Natural killer cell (primary cell): Measurements from ENCODE around the gene GEMIN4. TPM values are rescaled to one million over a fixed set of nuclear protein-coding genes. Genes with fewer than 3 reads are reported as not detected.
"Not testable (repeated sequence)": the region's sequence is repeated elsewhere in the genome, so short reads cannot be mapped to it uniquely, and the experiment has no call there.

ENCODE experiments used
- ATAC-seq, 3 donors: fragments of 150-1000 bp in 2 of 3; fragments of 200-7000 bp in 1 of 3; cut with Tn5 transposase; 1 replicate in 1 of 3; 2 replicates in 2 of 3; pipeline ENCODE4 v1.10.0; 2021; ENCODE audit warnings: mild to moderate bottlenecking in 2 of 3, moderate library complexity in 2 of 3
- DNase-seq, 2 donors: peaks; one replicate each; pipeline versions ENCODE4 v3.0.0 to v3.0.0-alpha.2; 2013 to 2021; ENCODE audit warnings: mixed read lengths in 1 of 2
- H3K27ac ChIP-seq: one replicate; pipeline ENCODE4 v1.5.1; 2013; ENCODE audit warnings: mild to moderate bottlenecking, low read length
- H3K27me3 ChIP-seq: one replicate; pipeline ENCODE4 v1.6.1; 2013; ENCODE audit warnings: low read length; ENCODE audit not compliant: control insufficient read depth, insufficient read depth
- H3K36me3 ChIP-seq: one replicate; pipeline ENCODE4 v1.6.1; 2013; ENCODE audit warnings: low read length; ENCODE audit not compliant: control insufficient read depth, insufficient read depth
- H3K4me1 ChIP-seq: one replicate; pipeline ENCODE4 v1.6.1; 2013; ENCODE audit warnings: low read length; ENCODE audit not compliant: control insufficient read depth, insufficient read depth
- H3K4me3 ChIP-seq: one replicate; pipeline ENCODE4 v1.5.1; 2013; ENCODE audit warnings: low read length
- H3K9me3 ChIP-seq: one replicate; pipeline ENCODE4 v1.6.1; 2013; ENCODE audit warnings: low read length; ENCODE audit not compliant: control insufficient read depth, insufficient read depth
- H3K27ac Mint-ChIP-seq, 2 donors: one replicate each; pipeline ENCODE4 v1.8.0; 2022; ENCODE audit warnings: mild to moderate bottlenecking in 2 of 2, mixed read lengths in 2 of 2, moderate library complexity in 1 of 2
- H3K27me3 Mint-ChIP-seq, 2 donors: one replicate each; pipeline ENCODE4 v1.8.0; 2022; ENCODE audit warnings: low read depth in 2 of 2, mixed read lengths in 2 of 2
- H3K36me3 Mint-ChIP-seq: one replicate; pipeline ENCODE4 v1.8.0; 2022; ENCODE audit warnings: mixed read lengths
- H3K4me1 Mint-ChIP-seq, 2 donors: one replicate each; pipeline ENCODE4 v1.8.0; 2022; ENCODE audit warnings: mixed read lengths in 2 of 2
- H3K4me3 Mint-ChIP-seq: one replicate; pipeline ENCODE4 v1.8.0; 2022; ENCODE audit warnings: mild to moderate bottlenecking, moderate library complexity, mixed read lengths
- H3K9me3 Mint-ChIP-seq, 2 donors: one replicate each; pipeline ENCODE4 v1.8.0; 2022; ENCODE audit warnings: mixed read lengths in 2 of 2
- WGBS: methylation state at CpG from one replicate; pipeline ENCODE4 v1.1.7; 2013; ENCODE audit warnings: missing lambda C conversion rate; ENCODE audit not compliant: insufficient coverage; 5-methylcytosine and 5-hydroxymethylcytosine counted together
- intact Hi-C: fragments of 100-400 bp; cut with micrococcal nuclease; formaldehyde crosslinking; loops from one replicate; pipeline ENCODE4 v1.14.2; 2022
- total RNA-seq, 4 donors: library from RNA; stranded (reverse); fragments of 120-200 nt in 1 of 4; gene quantifications; one replicate each; pipeline versions ENCODE4 v1.2.3 to v1.2.4, GENCODE V29; 2013 to 2022
- TF ChIP-seq, protein P1 (sequence below): fragments of 200-600 bp; IDR thresholded peaks from one replicate; pipeline ENCODE4 v1.8.0; 2022; ENCODE audit warnings: antibody characterized with exemption

GEMIN4 gene
- total RNA-seq, 3 donors from 2014 or later (not counting 1 experiment from before 2014, with no cell fraction given): 13.7 to 17.1 (median 13.7) TPM

DNA sequence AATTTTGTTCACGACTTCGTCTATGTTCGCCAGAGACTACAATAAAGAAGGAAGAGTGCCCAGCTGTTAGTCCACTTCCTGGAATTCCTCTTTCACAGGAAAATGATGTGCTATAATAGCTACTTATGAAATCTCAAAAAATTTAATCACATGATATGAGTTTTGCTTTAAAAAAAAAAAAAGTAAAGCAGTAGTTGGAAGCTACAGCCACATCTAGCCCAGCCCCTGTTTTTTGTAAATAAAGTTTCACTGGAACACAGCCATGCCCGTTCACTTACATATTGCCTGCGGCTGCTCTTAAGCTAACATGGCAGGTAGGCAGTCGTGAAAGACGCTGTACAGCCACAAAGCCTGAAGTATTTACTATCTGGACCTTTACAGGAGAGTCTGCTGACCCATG, 52.7 kb downstream of the GEMIN4 start:
- Mint-ChIP-seq H3K9me3 (no peaks in the 10 kb centered on the region), H3K27ac (no peak overlapping the region), H3K27me3 (no peaks in the 10 kb centered on the region), H3K4me1 (peaks cover 3% of the 10 kb centered on the region in 2 donors), H3K36me3 (peaks cover 17% of the 10 kb centered on the region), H3K4me3 (no peak overlapping the region)
- no peak overlapping the region for H3K27ac ChIP-seq
- H3K36me3 ChIP-seq: peaks cover 33% of the 10 kb centered on the region
- intact Hi-C loops: no loop called here
- no peaks in the 10 kb centered on the region for H3K4me1 ChIP-seq
- H3K27me3 ChIP-seq: no peaks in the 10 kb centered on the region
- no peak for DNase-seq
- no peaks in the 10 kb centered on the region for H3K9me3 ChIP-seq
- 99% methylated on average over 4 of the region's 7 CpGs for WGBS
- TF ChIP-seq, protein P1, sequence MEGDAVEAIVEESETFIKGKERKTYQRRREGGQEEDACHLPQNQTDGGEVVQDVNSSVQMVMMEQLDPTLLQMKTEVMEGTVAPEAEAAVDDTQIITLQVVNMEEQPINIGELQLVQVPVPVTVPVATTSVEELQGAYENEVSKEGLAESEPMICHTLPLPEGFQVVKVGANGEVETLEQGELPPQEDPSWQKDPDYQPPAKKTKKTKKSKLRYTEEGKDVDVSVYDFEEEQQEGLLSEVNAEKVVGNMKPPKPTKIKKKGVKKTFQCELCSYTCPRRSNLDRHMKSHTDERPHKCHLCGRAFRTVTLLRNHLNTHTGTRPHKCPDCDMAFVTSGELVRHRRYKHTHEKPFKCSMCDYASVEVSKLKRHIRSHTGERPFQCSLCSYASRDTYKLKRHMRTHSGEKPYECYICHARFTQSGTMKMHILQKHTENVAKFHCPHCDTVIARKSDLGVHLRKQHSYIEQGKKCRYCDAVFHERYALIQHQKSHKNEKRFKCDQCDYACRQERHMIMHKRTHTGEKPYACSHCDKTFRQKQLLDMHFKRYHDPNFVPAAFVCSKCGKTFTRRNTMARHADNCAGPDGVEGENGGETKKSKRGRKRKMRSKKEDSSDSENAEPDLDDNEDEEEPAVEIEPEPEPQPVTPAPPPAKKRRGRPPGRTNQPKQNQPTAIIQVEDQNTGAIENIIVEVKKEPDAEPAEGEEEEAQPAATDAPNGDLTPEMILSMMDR: no peak
- no peak for ATAC-seq
- no peak overlapping the region for H3K4me3 ChIP-seq

DNA sequence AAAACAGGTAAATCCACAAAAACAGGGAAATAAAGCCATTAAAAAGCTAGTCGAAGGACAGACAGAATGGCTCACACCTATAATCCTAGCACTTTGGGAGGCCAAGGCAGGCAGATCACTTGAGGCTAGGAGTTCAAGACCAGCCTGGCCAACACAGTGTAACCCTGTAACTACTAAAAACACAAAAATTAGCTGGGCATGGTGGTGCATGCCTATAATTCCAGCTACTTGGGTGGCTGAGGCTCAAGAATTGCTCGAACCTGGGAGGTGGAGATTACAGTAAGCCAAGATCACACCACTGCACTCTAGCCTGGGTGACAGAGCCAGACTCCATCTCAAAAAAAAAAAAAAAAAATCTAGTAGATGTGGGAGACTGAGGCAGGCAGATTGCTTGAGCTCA, 54.0 kb downstream of the GEMIN4 start:
- H3K36me3 Mint-ChIP-seq: peaks cover 17% of the 10 kb centered on the region
- H3K4me3 ChIP-seq, H3K27ac ChIP-seq, H3K4me1 ChIP-seq, ATAC-seq, H3K27me3 ChIP-seq, intact Hi-C loops, H3K4me3 Mint-ChIP-seq, H3K27ac Mint-ChIP-seq, H3K9me3 ChIP-seq, DNase-seq, H3K9me3 Mint-ChIP-seq, H3K4me1 Mint-ChIP-seq, H3K27me3 Mint-ChIP-seq: not testable (repeated sequence)
- 96% methylated on average over 2 of the region's 2 CpGs for WGBS
- peaks cover 38% of the 10 kb centered on the region for H3K36me3 ChIP-seq

DNA sequence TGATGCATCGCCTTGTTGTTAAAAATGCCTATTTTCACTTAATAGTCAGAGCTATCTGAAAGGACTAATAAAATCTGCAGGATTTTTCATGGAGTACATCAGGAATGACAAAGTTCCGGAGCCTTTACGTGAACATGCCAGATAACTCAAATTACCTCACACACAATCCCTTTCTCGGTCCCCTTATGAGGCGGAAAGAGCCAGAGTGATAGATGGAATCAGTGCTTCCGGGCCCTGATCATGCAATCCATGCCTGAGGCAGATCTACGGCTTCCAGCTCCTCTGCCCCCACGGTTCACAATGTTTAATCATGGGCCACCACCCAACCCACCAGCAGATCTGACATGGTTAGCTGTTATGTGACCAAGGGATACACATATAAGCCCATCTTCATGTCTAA, 54.4 kb downstream of the GEMIN4 start:
- DNase-seq: no peak
- TF ChIP-seq, protein P1: no peak
- Histone ChIP-seq H3K4me3 (no peak overlapping the region), H3K27ac (no peak overlapping the region), H3K9me3 (no peaks in the 10 kb centered on the region), H3K27me3 (no peaks in the 10 kb centered on the region), H3K36me3 (peaks cover 38% of the 10 kb centered on the region), H3K4me1 (no peaks in the 10 kb centered on the region)
- no peak overlapping the region for H3K27ac Mint-ChIP-seq
- H3K4me1 Mint-ChIP-seq: no peaks in the 10 kb centered on the region
- H3K36me3 Mint-ChIP-seq: peaks cover 17% of the 10 kb centered on the region
- WGBS: 95% methylated on average over 8 of the region's 8 CpGs
- H3K4me3 Mint-ChIP-seq: no peak overlapping the region
- H3K9me3 Mint-ChIP-seq: no peaks in the 10 kb centered on the region
- no peak for ATAC-seq
- H3K27me3 Mint-ChIP-seq: no peaks in the 10 kb centered on the region
- intact Hi-C loops: no loop called here

DNA sequence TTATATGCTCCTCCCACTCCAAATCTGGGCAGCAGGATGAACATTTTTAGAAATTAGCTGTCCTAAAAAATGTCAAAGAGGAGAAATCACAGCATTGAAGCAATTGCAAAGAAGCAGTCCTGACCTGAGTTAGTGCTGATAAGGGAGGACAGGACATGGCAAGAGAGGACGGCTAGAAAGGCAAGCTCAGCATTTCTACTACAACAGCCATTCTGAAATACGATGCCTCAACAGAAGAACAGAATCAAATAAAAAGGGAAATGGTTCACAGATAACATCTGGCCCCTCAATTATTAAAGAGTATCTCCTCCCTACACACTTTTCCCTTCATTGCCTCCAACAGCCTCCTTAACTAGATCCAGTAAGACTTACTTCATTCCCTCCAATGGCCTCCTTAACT, 55.7 kb downstream of the GEMIN4 start:
- ATAC-seq (no peak), DNase-seq (no peak)
- peaks cover 17% of the 10 kb centered on the region for H3K36me3 Mint-ChIP-seq
- no peak overlapping the region for H3K4me3 Mint-ChIP-seq
- no peaks in the 10 kb centered on the region for H3K27me3 ChIP-seq
- no peaks in the 10 kb centered on the region for H3K4me1 ChIP-seq
- intact Hi-C loops: no loop called here
- no peaks in the 10 kb centered on the region for H3K9me3 ChIP-seq
- H3K27ac ChIP-seq: no peak overlapping the region
- peaks cover 47% of the 10 kb centered on the region for H3K36me3 ChIP-seq
- H3K4me3 ChIP-seq: no peak overlapping the region
- no peaks in the 10 kb centered on the region for H3K27me3 Mint-ChIP-seq
- H3K27ac Mint-ChIP-seq: peak overlapping the region in 1 of 2 donors; percentile 27
- no peaks in the 10 kb centered on the region for H3K9me3 Mint-ChIP-seq
- H3K4me1 Mint-ChIP-seq: no peaks in the 10 kb centered on the region
- WGBS: 89% methylated on average over 2 of the region's 2 CpGs
- TF ChIP-seq, protein P1: no peak

Other genes with a start within 250 kb of the GEMIN4 start
- 100 to 1,000 TPM in 1 of 3 donors, 10 to 100 TPM in 2; 82.8 to 102 (median 89.1) TPM for gene VPS53, start 37.4 kb downstream of the GEMIN4 start, total RNA-seq
- gene TLCD3A, start 19.7 kb downstream of the GEMIN4 start, total RNA-seq: 1 to 10 TPM in 2 of 3 donors, under 1 TPM in 1; 0.75 to 3.1 (median 1.8) TPM
- gene GLOD4, start 30.0 kb upstream of the GEMIN4 start, total RNA-seq: 10 to 100 TPM; 62.5 to 67.1 (median 63.5) TPM
- gene MRM3, start 30.1 kb upstream of the GEMIN4 start, total RNA-seq: 10 to 100 TPM; 24.3 to 32.2 (median 31.9) TPM
- gene NXN, start 227.5 kb upstream of the GEMIN4 start, total RNA-seq: under 1 TPM in 2 of 3 donors, not detected in 1; 0.14 to 0.55 TPM
- gene TIMM22, start 244.9 kb upstream of the GEMIN4 start, total RNA-seq: 10 to 100 TPM in 1 of 3 donors, 1 to 10 TPM in 2; 7.8 to 11.3 (median 8.9) TPM